ENCODE measurements around the gene SMURF2. TPM values are rescaled to one million over a fixed set of nuclear protein-coding genes. Genes with fewer than 3 reads are reported as not detected.

The SMURF2 gene
- total and polyA plus RNA-seq, 2 experiments from 2014 or later: 17.1 to 31.3 TPM

DNA sequence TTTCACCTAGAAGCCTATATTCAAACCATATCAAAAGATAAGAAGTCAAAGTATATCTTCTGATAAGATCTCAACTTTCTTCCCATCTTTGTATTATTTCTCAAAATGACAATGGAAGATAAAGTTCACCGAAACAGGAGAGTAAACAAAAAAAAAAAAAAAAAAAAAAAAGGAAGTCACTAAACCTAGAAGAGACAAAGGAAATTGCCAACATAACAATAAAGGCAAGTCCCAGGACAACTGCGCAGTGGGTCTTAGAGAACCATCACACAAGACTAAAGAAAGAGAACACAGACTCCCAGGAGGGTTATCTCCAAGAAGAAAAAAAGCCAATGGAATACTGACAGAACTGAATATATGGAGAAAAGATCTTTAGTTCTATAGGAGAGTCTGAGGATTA, 65.7 kb downstream of the SMURF2 start:
- WGBS (ENCODE audit: low lambda C conversion rate, missing lambda C conversion rate): 94% methylated on average over 2 of the region's 2 CpGs
- Histone ChIP-seq H3K79me2 (peaks cover 28% of the 10 kb centered on the region), H4K20me1 (ENCODE audit: insufficient read depth, poor library complexity, severe bottlenecking) (peaks cover 6% of the 10 kb centered on the region), H2AFZ (no peak overlapping the region), H3K27ac (no peak overlapping the region), H3K27me3 (no peaks in the 10 kb centered on the region), H3K4me1 (ENCODE audit: insufficient read depth) (no peaks in the 10 kb centered on the region), H3K4me2 (no peak overlapping the region), H3K36me3 (replicated peaks; ENCODE audit: insufficient read depth, low read depth) (no peaks in the 10 kb centered on the region), H3K9me2 (replicated peaks; ENCODE audit: insufficient read depth) (no peaks in the 10 kb centered on the region), H3K9me3 (ENCODE audit: low read depth) (no peaks in the 10 kb centered on the region), H3K4me3 (no peak overlapping the region)
- TF ChIP-seq EZH2 (IDR thresholded peaks at IDR 0.05; ENCODE audit: borderline replicate concordance): no peak
- TF ChIP-seq EZH2phosphoT487 (IDR thresholded peaks at IDR 0.05; ENCODE audit: low read depth, severe bottlenecking, unreplicated experiment): no peak
- TF ChIP-seq, protein P1, sequence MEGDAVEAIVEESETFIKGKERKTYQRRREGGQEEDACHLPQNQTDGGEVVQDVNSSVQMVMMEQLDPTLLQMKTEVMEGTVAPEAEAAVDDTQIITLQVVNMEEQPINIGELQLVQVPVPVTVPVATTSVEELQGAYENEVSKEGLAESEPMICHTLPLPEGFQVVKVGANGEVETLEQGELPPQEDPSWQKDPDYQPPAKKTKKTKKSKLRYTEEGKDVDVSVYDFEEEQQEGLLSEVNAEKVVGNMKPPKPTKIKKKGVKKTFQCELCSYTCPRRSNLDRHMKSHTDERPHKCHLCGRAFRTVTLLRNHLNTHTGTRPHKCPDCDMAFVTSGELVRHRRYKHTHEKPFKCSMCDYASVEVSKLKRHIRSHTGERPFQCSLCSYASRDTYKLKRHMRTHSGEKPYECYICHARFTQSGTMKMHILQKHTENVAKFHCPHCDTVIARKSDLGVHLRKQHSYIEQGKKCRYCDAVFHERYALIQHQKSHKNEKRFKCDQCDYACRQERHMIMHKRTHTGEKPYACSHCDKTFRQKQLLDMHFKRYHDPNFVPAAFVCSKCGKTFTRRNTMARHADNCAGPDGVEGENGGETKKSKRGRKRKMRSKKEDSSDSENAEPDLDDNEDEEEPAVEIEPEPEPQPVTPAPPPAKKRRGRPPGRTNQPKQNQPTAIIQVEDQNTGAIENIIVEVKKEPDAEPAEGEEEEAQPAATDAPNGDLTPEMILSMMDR (IDR thresholded peaks at IDR 0.05; ENCODE audit: poor library complexity): no peak
- DNase-seq (ENCODE audit: low spot score): no peak

DNA sequence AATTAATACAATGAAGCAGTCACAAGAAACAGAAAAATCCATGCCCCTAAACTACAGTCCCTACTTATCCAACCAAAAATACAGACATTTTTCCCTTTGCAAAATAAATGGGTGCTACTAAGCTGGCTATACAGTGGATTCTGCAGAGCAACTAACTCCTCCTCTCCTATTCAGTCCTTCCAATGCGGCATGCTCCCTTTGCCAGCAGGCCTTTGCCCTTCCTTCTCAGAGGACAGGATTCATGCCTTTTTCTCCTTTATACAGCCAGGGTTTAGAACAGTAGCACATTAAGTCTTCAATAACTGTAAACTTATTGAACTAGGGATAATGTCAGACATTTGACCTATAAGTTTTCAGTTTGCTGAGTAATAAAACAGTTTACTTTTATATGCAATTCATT, 70.2 kb downstream of the SMURF2 start:
- H4K20me1 ChIP-seq (ENCODE audit: insufficient read depth, poor library complexity, severe bottlenecking): no peaks in the 10 kb centered on the region
- WGBS (ENCODE audit: low lambda C conversion rate, missing lambda C conversion rate): 88% methylated on average over 1 of the region's 1 CpG
- no peaks in the 10 kb centered on the region for H3K9me2 ChIP-seq (replicated peaks; ENCODE audit: insufficient read depth)
- no peaks in the 10 kb centered on the region for H3K27me3 ChIP-seq
- H3K4me2 ChIP-seq: no peak overlapping the region
- H3K27ac ChIP-seq: no peak overlapping the region
- no peak overlapping the region for H2AFZ ChIP-seq
- H3K4me3 ChIP-seq: no peak overlapping the region
- no peak for DNase-seq (ENCODE audit: low spot score)
- peaks cover 4% of the 10 kb centered on the region for H3K79me2 ChIP-seq
- TF ChIP-seq, protein P1 (IDR thresholded peaks at IDR 0.05; ENCODE audit: poor library complexity): no peak
- TF ChIP-seq EZH2 (IDR thresholded peaks at IDR 0.05; ENCODE audit: borderline replicate concordance) (no peak), EZH2phosphoT487 (IDR thresholded peaks at IDR 0.05; ENCODE audit: low read depth, severe bottlenecking, unreplicated experiment) (no peak)
- H3K36me3 ChIP-seq (replicated peaks; ENCODE audit: insufficient read depth, low read depth): no peaks in the 10 kb centered on the region
- H3K9me3 ChIP-seq (ENCODE audit: low read depth): no peaks in the 10 kb centered on the region
- no peaks in the 10 kb centered on the region for H3K4me1 ChIP-seq (ENCODE audit: insufficient read depth)

DNA sequence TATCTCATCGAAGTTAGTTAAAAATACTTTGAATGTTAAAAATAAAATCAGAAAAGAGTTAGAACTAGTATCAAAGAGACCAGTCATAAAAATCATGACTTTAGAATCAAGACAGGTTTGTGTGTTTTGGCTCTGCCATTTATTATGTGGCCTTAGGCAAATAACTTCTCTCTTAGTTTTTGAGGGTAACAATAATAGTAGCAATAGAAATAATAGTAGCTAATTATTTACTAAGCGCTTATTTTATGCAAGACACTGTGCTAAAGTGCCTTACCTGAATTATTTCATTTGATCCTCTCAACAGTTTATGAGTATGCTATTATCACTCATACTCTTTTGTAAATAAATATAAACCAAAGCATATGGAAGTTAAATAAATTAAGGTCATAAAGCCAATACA, 77.0 kb downstream of the SMURF2 start:
- DNase-seq (ENCODE audit: low spot score): no peak
- TF ChIP-seq, protein P1 (IDR thresholded peaks at IDR 0.05; ENCODE audit: poor library complexity): no peak
- TF ChIP-seq EZH2phosphoT487 (IDR thresholded peaks at IDR 0.05; ENCODE audit: low read depth, severe bottlenecking, unreplicated experiment) (no peak), EZH2 (IDR thresholded peaks at IDR 0.05; ENCODE audit: borderline replicate concordance) (no peak)
- no peaks in the 10 kb centered on the region for H3K4me1 ChIP-seq (ENCODE audit: insufficient read depth)
- no peak overlapping the region for H3K27ac ChIP-seq
- no peak overlapping the region for H3K4me3 ChIP-seq
- no peak overlapping the region for H3K4me2 ChIP-seq
- no peaks in the 10 kb centered on the region for H3K27me3 ChIP-seq
- no peaks in the 10 kb centered on the region for H4K20me1 ChIP-seq (ENCODE audit: insufficient read depth, poor library complexity, severe bottlenecking)
- WGBS (ENCODE audit: low lambda C conversion rate, missing lambda C conversion rate): 94% methylated on average over 2 of the region's 2 CpGs
- H3K79me2 ChIP-seq: no peaks in the 10 kb centered on the region
- H3K9me3 ChIP-seq (ENCODE audit: low read depth): no peaks in the 10 kb centered on the region
- H2AFZ ChIP-seq: no peak overlapping the region
- no peaks in the 10 kb centered on the region for H3K36me3 ChIP-seq (replicated peaks; ENCODE audit: insufficient read depth, low read depth)
- no peaks in the 10 kb centered on the region for H3K9me2 ChIP-seq (replicated peaks; ENCODE audit: insufficient read depth)

DNA sequence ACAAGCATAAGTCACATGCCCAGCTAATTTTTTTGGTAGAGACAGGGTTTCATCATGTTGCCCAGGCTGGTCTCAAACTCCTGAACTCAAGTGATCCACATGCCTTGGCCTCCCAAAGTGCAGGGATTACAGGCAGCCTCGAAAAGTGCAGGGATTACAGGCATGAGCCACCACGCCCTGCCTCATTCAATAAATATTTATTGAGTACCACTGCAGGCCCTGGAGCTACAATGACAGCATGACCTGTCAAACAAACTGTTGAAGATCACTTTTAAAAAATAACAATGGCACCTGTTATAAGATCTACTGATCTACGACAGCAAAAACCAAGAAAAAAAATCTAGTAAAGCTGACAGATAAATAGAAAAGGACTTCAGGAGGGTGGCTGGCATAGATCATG, 79.1 kb downstream of the SMURF2 start:
- Histone ChIP-seq H3K4me2 (no peak overlapping the region), H3K27me3 (no peaks in the 10 kb centered on the region), H3K36me3 (replicated peaks; ENCODE audit: insufficient read depth, low read depth) (no peaks in the 10 kb centered on the region), H3K9me3 (ENCODE audit: low read depth) (no peaks in the 10 kb centered on the region), H4K20me1 (ENCODE audit: insufficient read depth, poor library complexity, severe bottlenecking) (no peaks in the 10 kb centered on the region), H3K79me2 (no peaks in the 10 kb centered on the region), H3K9me2 (replicated peaks; ENCODE audit: insufficient read depth) (no peaks in the 10 kb centered on the region), H3K27ac (no peak overlapping the region), H3K4me1 (ENCODE audit: insufficient read depth) (no peaks in the 10 kb centered on the region), H3K4me3 (no peak overlapping the region), H2AFZ (no peak overlapping the region)
- WGBS (ENCODE audit: low lambda C conversion rate, missing lambda C conversion rate): 74% methylated on average over 3 of the region's 3 CpGs
- no peak for DNase-seq (ENCODE audit: low spot score)
- TF ChIP-seq EZH2 (IDR thresholded peaks at IDR 0.05; ENCODE audit: borderline replicate concordance) (no peak), EZH2phosphoT487 (IDR thresholded peaks at IDR 0.05; ENCODE audit: low read depth, severe bottlenecking, unreplicated experiment) (no peak)

All from hepatocyte (in vitro differentiated cells).